ENCODE measurements around the gene KCNS1. TPM values are rescaled to one million over a fixed set of nuclear protein-coding genes. Genes with fewer than 3 reads are reported as not detected.
A peak's percentile ranks its signal among the peaks of the same experiment; 100 is the strongest.
"Not testable (repeated sequence)": the region's sequence is repeated elsewhere in the genome, so short reads cannot be mapped to it uniquely, and the experiment has no call there.

KCNS1 gene
- total and polyA plus RNA-seq, 4 donors, result 4.0 to 7.9 (median 6.7) TPM

DNA sequence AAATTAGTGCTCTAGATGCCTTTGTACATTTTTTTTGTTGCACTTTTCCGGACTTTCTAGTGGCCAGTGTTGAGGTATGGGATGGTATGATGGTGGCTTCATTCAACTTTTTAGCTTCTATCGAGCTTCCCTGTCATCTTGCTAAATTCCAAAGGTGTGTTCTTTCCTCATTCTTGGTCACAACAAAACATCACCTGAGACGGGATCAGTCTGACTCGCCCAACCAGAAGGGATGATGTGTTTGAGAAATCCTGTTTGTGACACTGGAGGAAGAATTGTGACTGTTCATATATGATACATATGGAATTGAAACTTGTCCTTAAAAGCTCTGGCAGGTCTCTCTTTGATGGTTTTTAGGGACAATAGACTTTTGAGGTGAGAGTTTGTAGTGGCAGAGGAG is 33.8 kb downstream of the KCNS1 start:
- H3K4me3 ChIP-seq (ENCODE audit: low read depth, low read length), result no peak overlapping the region
- H3K4me1 ChIP-seq (ENCODE audit: control insufficient read depth, insufficient read depth, low read length), result no peaks in the 10 kb centered on the region
- no peak for DNase-seq (ENCODE audit: low read depth in 4 of 6, low spot score in 6 of 6)
- no peaks in the 10 kb centered on the region for H3K36me3 ChIP-seq (ENCODE audit: control insufficient read depth, insufficient read depth, low read length)
- no peak overlapping the region for H3K27ac ChIP-seq (ENCODE audit: low read depth, low read length)
- no CpG with 5 or more reads among the region's 4 CpGs for WGBS (ENCODE audit: insufficient coverage)
- H3K27me3 ChIP-seq (ENCODE audit: control insufficient read depth, insufficient read depth, low read length), result no peaks in the 10 kb centered on the region
- peaks cover 2% of the 10 kb centered on the region for H3K9me3 ChIP-seq (ENCODE audit: control insufficient read depth, insufficient read depth, low read length)

DNA sequence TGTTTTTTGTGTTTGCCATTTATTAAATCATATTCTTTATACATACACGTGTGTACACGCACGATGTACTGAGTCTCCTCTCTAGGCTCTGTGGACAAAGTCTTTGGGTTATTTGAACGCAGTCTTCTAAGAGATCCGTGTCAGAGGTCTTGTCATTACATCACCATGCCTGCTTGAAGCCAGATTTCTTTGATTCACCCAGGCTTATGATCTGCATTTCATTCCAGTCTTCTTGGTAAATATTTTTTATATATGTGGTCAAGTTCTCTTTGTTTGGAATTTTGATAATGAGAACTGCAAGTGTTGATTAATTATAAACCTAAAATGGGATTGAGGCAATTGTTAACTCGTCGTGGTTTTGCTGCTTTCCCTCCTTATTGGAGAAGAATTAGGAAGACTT is 34.6 kb downstream of the KCNS1 start:
- Histone ChIP-seq H3K36me3 (ENCODE audit: control insufficient read depth, insufficient read depth, low read length) (no peaks in the 10 kb centered on the region), H3K4me3 (ENCODE audit: low read depth, low read length) (no peak overlapping the region), H3K9me3 (ENCODE audit: control insufficient read depth, insufficient read depth, low read length) (peaks cover 2% of the 10 kb centered on the region), H3K4me1 (ENCODE audit: control insufficient read depth, insufficient read depth, low read length) (no peaks in the 10 kb centered on the region), H3K27me3 (ENCODE audit: control insufficient read depth, insufficient read depth, low read length) (no peaks in the 10 kb centered on the region), H3K27ac (ENCODE audit: low read depth, low read length) (no peak overlapping the region)
- DNase-seq (ENCODE audit: low read depth in 4 of 6, low spot score in 6 of 6), result no peak
- 80% methylated on average over 1 of the region's 7 CpGs for WGBS (ENCODE audit: insufficient coverage)

DNA sequence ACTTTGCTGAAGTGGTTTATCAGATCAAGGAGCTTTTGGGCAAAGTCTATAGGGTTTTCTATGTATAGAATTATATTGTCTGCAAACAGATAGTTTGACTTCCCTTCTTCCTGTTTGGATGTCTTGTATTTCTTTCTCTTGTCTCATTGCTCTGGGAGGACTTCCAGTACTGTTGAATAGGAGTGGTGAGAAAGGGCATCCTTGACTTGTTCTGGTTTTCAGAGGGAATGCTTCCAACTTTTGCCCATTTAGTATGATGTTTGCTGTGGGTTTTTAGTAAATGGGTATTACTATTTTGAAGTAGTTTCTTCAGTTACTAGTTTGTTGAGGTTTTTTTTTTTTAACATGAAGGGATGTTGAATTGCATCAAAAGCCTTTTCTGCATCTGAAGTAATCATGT is 36.1 kb downstream of the KCNS1 start:
- Histone ChIP-seq H3K27me3 (ENCODE audit: control insufficient read depth, insufficient read depth, low read length) (no peaks in the 10 kb centered on the region), H3K9me3 (ENCODE audit: control insufficient read depth, insufficient read depth, low read length) (peaks cover 2% of the 10 kb centered on the region), H3K4me1 (ENCODE audit: control insufficient read depth, insufficient read depth, low read length) (no peaks in the 10 kb centered on the region), H3K27ac (ENCODE audit: low read depth, low read length) (no peak overlapping the region), H3K36me3 (ENCODE audit: control insufficient read depth, insufficient read depth, low read length) (no peaks in the 10 kb centered on the region), H3K4me3 (ENCODE audit: low read depth, low read length) (no peak overlapping the region)
- DNase-seq (ENCODE audit: low read depth in 4 of 6, low spot score in 6 of 6), result no peak

DNA sequence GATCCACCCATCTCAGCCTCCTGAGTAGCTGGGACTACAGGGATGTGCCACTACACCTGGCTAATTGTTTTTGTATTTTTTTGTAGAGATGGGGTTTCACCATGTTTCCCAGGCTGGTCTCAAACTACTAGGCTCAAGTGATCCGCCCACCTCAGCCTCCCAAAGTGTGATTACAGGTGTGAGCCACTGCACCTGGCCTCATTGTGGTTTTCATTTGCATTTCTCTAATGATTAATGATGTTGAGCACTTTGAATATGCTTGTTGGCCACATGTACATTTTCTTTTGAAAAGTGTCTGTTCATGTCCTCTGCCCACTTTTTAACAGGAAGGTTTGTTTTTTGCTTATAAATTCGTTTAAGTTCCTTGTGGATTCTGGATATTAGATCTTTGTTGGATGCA is 37.8 kb downstream of the KCNS1 start:
- H3K4me1 ChIP-seq (ENCODE audit: control insufficient read depth, insufficient read depth, low read length); DNase-seq (ENCODE audit: low read depth in 4 of 6, low spot score in 6 of 6); H3K36me3 ChIP-seq (ENCODE audit: control insufficient read depth, insufficient read depth, low read length); H3K9me3 ChIP-seq (ENCODE audit: control insufficient read depth, insufficient read depth, low read length); H3K27ac ChIP-seq (ENCODE audit: low read depth, low read length); H3K27me3 ChIP-seq (ENCODE audit: control insufficient read depth, insufficient read depth, low read length); H3K4me3 ChIP-seq (ENCODE audit: low read depth, low read length): not testable (repeated sequence)
- 100% methylated on average over 1 of the region's 2 CpGs for WGBS (ENCODE audit: insufficient coverage)

GRCh38 chr20:45061244-45061643 is 39.7 kb downstream of the KCNS1 start:
- H3K4me1 ChIP-seq (ENCODE audit: control insufficient read depth, insufficient read depth, low read length), result no peaks in the 10 kb centered on the region
- no peak for DNase-seq (ENCODE audit: low read depth in 4 of 6, low spot score in 6 of 6)
- no peaks in the 10 kb centered on the region for H3K36me3 ChIP-seq (ENCODE audit: control insufficient read depth, insufficient read depth, low read length)
- no CpG with 5 or more reads among the region's 4 CpGs for WGBS (ENCODE audit: insufficient coverage)
- H3K9me3 ChIP-seq (ENCODE audit: control insufficient read depth, insufficient read depth, low read length), result peaks cover 2% of the 10 kb centered on the region
- no peaks in the 10 kb centered on the region for H3K27me3 ChIP-seq (ENCODE audit: control insufficient read depth, insufficient read depth, low read length)
- H3K27ac ChIP-seq (ENCODE audit: low read depth, low read length), result no peak overlapping the region
- no peak overlapping the region for H3K4me3 ChIP-seq (ENCODE audit: low read depth, low read length)

- Histone ChIP-seq H3K4me3 (ENCODE audit: low read depth, low read length) (no peak overlapping the region), H3K36me3 (ENCODE audit: control insufficient read depth, insufficient read depth, low read length) (no peaks in the 10 kb centered on the region), H3K27me3 (ENCODE audit: control insufficient read depth, insufficient read depth, low read length) (no peaks in the 10 kb centered on the region), H3K4me1 (ENCODE audit: control insufficient read depth, insufficient read depth, low read length) (no peaks in the 10 kb centered on the region), H3K27ac (ENCODE audit: low read depth, low read length) (no peak overlapping the region), H3K9me3 (ENCODE audit: control insufficient read depth, insufficient read depth, low read length) (peaks cover 2% of the 10 kb centered on the region)
- no peak for DNase-seq (ENCODE audit: low read depth in 4 of 6, low spot score in 6 of 6)
- WGBS (ENCODE audit: insufficient coverage), result no CpG with 5 or more reads among the region's 4 CpGs
Observed at GRCh38 chr20:45060294-45060693, 40.6 kb downstream of the KCNS1 start.

GRCh38 chr20:45059022-45059728 is 41.8 kb downstream of the KCNS1 start:
- no peaks in the 10 kb centered on the region for H3K27me3 ChIP-seq (ENCODE audit: control insufficient read depth, insufficient read depth, low read length)

GRCh38 chr20:45058168-45058850 is 42.6 kb downstream of the KCNS1 start:
- Histone ChIP-seq H3K27ac (ENCODE audit: low read depth, low read length) (no peak overlapping the region), H3K4me1 (ENCODE audit: control insufficient read depth, insufficient read depth, low read length) (peaks cover 4% of the 10 kb centered on the region), H3K4me3 (ENCODE audit: low read depth, low read length) (no peak overlapping the region), H3K36me3 (ENCODE audit: control insufficient read depth, insufficient read depth, low read length) (no peaks in the 10 kb centered on the region), H3K9me3 (ENCODE audit: control insufficient read depth, insufficient read depth, low read length) (no peaks in the 10 kb centered on the region), H3K27me3 (ENCODE audit: control insufficient read depth, insufficient read depth, low read length) (no peaks in the 10 kb centered on the region)
- DNase-seq (ENCODE audit: low read depth in 4 of 6, low spot score in 6 of 6), result peak in 1 of 6 donors; percentile 41
- WGBS (ENCODE audit: insufficient coverage), result 100% methylated on average over 1 of the region's 4 CpGs

More at GRCh38 chr20:45059022-45059728, 41.8 kb downstream of the KCNS1 start:
- DNase-seq (ENCODE audit: low read depth in 4 of 6, low spot score in 6 of 6), result no peak
- H3K27ac ChIP-seq (ENCODE audit: low read depth, low read length), result no peak overlapping the region
- WGBS (ENCODE audit: insufficient coverage), result 51% methylated on average over 2 of the region's 6 CpGs
- H3K4me3 ChIP-seq (ENCODE audit: low read depth, low read length), result no peak overlapping the region
- peaks cover 2% of the 10 kb centered on the region for H3K4me1 ChIP-seq (ENCODE audit: control insufficient read depth, insufficient read depth, low read length)
- no peaks in the 10 kb centered on the region for H3K36me3 ChIP-seq (ENCODE audit: control insufficient read depth, insufficient read depth, low read length)
- H3K9me3 ChIP-seq (ENCODE audit: control insufficient read depth, insufficient read depth, low read length), result peaks cover 2% of the 10 kb centered on the region

DNA sequence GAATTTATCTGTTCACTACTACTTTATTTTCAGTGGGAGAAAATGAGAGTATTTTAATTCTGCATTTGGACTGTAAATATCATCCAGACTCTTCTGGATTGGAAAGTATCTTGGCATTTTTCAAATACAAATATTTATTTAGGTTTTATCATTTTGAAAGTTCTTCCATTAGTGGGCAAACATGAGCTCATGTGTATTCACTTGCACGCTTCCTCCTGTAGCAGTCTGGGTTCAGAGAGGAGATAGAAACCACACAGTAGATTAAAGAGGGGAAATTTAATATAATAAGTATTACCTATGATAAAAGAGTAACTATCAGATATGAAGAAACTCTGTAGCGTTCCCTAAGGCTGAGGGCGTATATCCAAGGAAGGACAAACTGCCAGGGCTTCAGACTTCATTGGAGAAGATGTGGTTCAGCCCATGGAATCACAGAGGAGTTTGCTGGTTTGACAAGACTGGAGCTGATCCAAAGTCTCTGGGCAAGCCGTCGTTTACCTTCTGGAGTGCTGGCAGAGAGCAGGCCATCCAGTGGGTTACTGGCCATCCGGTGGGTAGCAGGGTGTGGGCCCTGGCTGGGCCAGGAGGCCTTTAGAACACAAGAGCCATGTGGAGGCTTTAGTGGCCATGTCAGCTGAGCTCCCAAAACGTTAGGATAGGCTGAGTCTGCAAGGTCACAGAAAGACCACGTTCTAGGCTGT is 44.3 kb downstream of the KCNS1 start:
- WGBS (ENCODE audit: insufficient coverage), result 75% methylated on average over 7 of the region's 8 CpGs
- H3K36me3 ChIP-seq (ENCODE audit: control insufficient read depth, insufficient read depth, low read length), result no peaks in the 10 kb centered on the region
- no peak overlapping the region for H3K4me3 ChIP-seq (ENCODE audit: low read depth, low read length)
- H3K27me3 ChIP-seq (ENCODE audit: control insufficient read depth, insufficient read depth, low read length), result no peaks in the 10 kb centered on the region
- H3K9me3 ChIP-seq (ENCODE audit: control insufficient read depth, insufficient read depth, low read length), result no peaks in the 10 kb centered on the region
- DNase-seq (ENCODE audit: low read depth in 4 of 6, low spot score in 6 of 6), result no peak
- H3K4me1 ChIP-seq (ENCODE audit: control insufficient read depth, insufficient read depth, low read length), result peaks cover 8% of the 10 kb centered on the region
- H3K27ac ChIP-seq (ENCODE audit: low read depth, low read length), result no peak overlapping the region

Measured in spinal cord (tissue), 10 donors.